Trophoblast cell (in vitro differentiated cells and primary cell): ENCODE measurements around the gene EML2.

Source experiments
- DNase-seq, 2 donors: peaks; one replicate each; pipeline ENCODE4 v3.0.0-alpha.2; 2016
- H2AFZ ChIP-seq: 2 replicates; pipeline ENCODE4 v1.6.1; 2013; ENCODE audit warnings: low read length, moderate library complexity, mild to moderate bottlenecking; ENCODE audit not compliant: insufficient read depth, poor library complexity
- H2AK5ac ChIP-seq: 2 replicates; pipeline ENCODE4 v1.6.1; 2013; ENCODE audit warnings: mild to moderate bottlenecking, low read length
- H2BK120ac ChIP-seq: 2 replicates; pipeline ENCODE4 v1.6.1; 2013; ENCODE audit warnings: low read length, mild to moderate bottlenecking, moderate library complexity; ENCODE audit not compliant: insufficient read depth, poor library complexity
- H2BK12ac ChIP-seq: 2 replicates; pipeline ENCODE4 v1.6.1; 2013; ENCODE audit warnings: mild to moderate bottlenecking, low read length, moderate library complexity
- H2BK5ac ChIP-seq: 2 replicates; pipeline ENCODE4 v1.6.1; 2013; ENCODE audit warnings: low read length, low read depth, moderate library complexity, mild to moderate bottlenecking; ENCODE audit not compliant: poor library complexity
- H3K14ac ChIP-seq: 2 replicates; pipeline ENCODE4 v1.6.1; 2013; ENCODE audit warnings: mild to moderate bottlenecking, low read length
- H3K18ac ChIP-seq: 2 replicates; pipeline ENCODE4 v1.6.1; 2013; ENCODE audit warnings: mild to moderate bottlenecking, low read length
- H3K23ac ChIP-seq: 2 replicates; pipeline ENCODE4 v1.6.1; 2013; ENCODE audit warnings: low read length
- H3K27ac ChIP-seq: 2 replicates; pipeline ENCODE4 v1.5.1; 2013; ENCODE audit warnings: low read depth, mild to moderate bottlenecking, inconsistent platforms, low read length, moderate library complexity
- H3K27me3 ChIP-seq: 2 replicates; pipeline ENCODE4 v1.6.1; 2013; ENCODE audit warnings: inconsistent platforms, mild to moderate bottlenecking, low read length, moderate library complexity; ENCODE audit not compliant: insufficient read depth
- H3K36me3 ChIP-seq, 2 experiments: 1 replicate in 1 of 2; 2 replicates in 1 of 2; pipeline ENCODE4 v1.6.1; 2013; ENCODE audit warnings: low read length in 2 of 2, mild to moderate bottlenecking in 2 of 2, moderate library complexity in 1 of 2; ENCODE audit not compliant: insufficient read depth in 2 of 2, control insufficient read depth in 1 of 2
- H3K4ac ChIP-seq: 2 replicates; pipeline ENCODE4 v1.6.1; 2013; ENCODE audit warnings: low read depth, mild to moderate bottlenecking, low read length, moderate library complexity
- H3K4me1 ChIP-seq, 2 experiments: 1 replicate in 1 of 2; 2 replicates in 1 of 2; pipeline ENCODE4 v1.6.1; 2013; ENCODE audit warnings: low read length in 2 of 2, mild to moderate bottlenecking in 2 of 2, moderate library complexity in 1 of 2; ENCODE audit not compliant: insufficient read depth in 2 of 2, control insufficient read depth in 1 of 2
- H3K4me2 ChIP-seq: 2 replicates; pipeline ENCODE4 v1.6.1; 2013; ENCODE audit warnings: inconsistent platforms, mild to moderate bottlenecking, low read length, moderate library complexity
- H3K4me3 ChIP-seq: 2 replicates; pipeline ENCODE4 v1.5.1; 2013; ENCODE audit warnings: mild to moderate bottlenecking, low read depth, low read length, inconsistent platforms
- H3K79me1 ChIP-seq: one replicate; pipeline ENCODE4 v1.6.1; 2013; ENCODE audit warnings: low read length
- H3K79me2 ChIP-seq: 2 replicates; pipeline ENCODE4 v1.6.1; 2013; ENCODE audit warnings: low read length, mild to moderate bottlenecking; ENCODE audit not compliant: control insufficient read depth, insufficient read depth, poor library complexity
- H3K9ac ChIP-seq: 2 replicates; pipeline ENCODE4 v1.6.1; 2013; ENCODE audit warnings: mild to moderate bottlenecking, low read length
- H3K9me3 ChIP-seq: 2 replicates; pipeline ENCODE4 v1.6.1; 2013; ENCODE audit warnings: low read depth, mild to moderate bottlenecking, control low read depth, inconsistent platforms, low read length; ENCODE audit not compliant: insufficient read depth
- H4K12ac ChIP-seq: 2 replicates; pipeline ENCODE4 v1.6.1; 2013; ENCODE audit warnings: low read depth, mild to moderate bottlenecking, low read length, moderate library complexity
- H4K8ac ChIP-seq: 2 replicates; pipeline ENCODE4 v1.6.1; 2013; ENCODE audit warnings: low read depth, mild to moderate bottlenecking, low read length, moderate library complexity
- H4K91ac ChIP-seq: one replicate; pipeline ENCODE4 v1.6.1; 2013; ENCODE audit warnings: low read depth, mild to moderate bottlenecking, low read length, moderate library complexity
- WGBS: extraction: QIAGEN DNeasy Blood & Tissue Kit; methylation state at CpG from one replicate; pipeline ENCODE4 v1.1.7; 2013; ENCODE audit warnings: missing lambda C conversion rate; ENCODE audit not compliant: insufficient read length, insufficient coverage; ENCODE audit errors: extremely low coverage; 5-methylcytosine and 5-hydroxymethylcytosine counted together

EML2 gene

GRCh38 chr19:45664575-45664974, 25.4 kb upstream of the EML2 start:
- no peak overlapping the region for H2AFZ ChIP-seq
- WGBS: no CpG with 5 or more reads among the region's 7 CpGs

GRCh38 chr19:45663800-45664199, 24.6 kb upstream of the EML2 start:
- Histone ChIP-seq H3K18ac (no peak overlapping the region), H3K4me1 (peaks cover 8% of the 10 kb centered on the region in 2 experiments), H3K36me3 (no peaks in the 10 kb centered on the region), H2BK5ac (no peak overlapping the region), H3K14ac (no peak overlapping the region), H3K4me2 (no peak overlapping the region), H2AFZ (no peak overlapping the region), H3K9me3 (peaks cover 3% of the 10 kb centered on the region), H3K23ac (no peak overlapping the region), H3K4ac (no peak overlapping the region), H2AK5ac (no peak overlapping the region), H2BK120ac (no peak overlapping the region), H4K8ac (no peak overlapping the region), H3K79me1 (no peaks in the 10 kb centered on the region), H3K4me3 (no peak overlapping the region), H2BK12ac (no peak overlapping the region), H4K91ac (no peak overlapping the region), H3K27ac (no peak overlapping the region), H4K12ac (no peak overlapping the region), H3K79me2 (no peaks in the 10 kb centered on the region), H3K27me3 (peaks cover 7% of the 10 kb centered on the region), H3K9ac (no peak overlapping the region)
- WGBS: no CpG with 5 or more reads among the region's 1 CpG
- no peak for DNase-seq

More at GRCh38 chr19:45664575-45664974, 25.4 kb upstream of the EML2 start:
- Histone ChIP-seq H3K23ac (peak overlapping the region; percentile 23), H3K4me1 (peaks cover 8 to 12% of the 10 kb centered on the region in 2 experiments), H3K9ac (no peak overlapping the region), H3K36me3 (no peaks in the 10 kb centered on the region), H3K4me3 (peak overlapping the region; percentile 25), H3K79me2 (no peaks in the 10 kb centered on the region), H2BK5ac (no peak overlapping the region), H2BK12ac (no peak overlapping the region), H4K8ac (no peak overlapping the region), H2BK120ac (no peak overlapping the region), H2AK5ac (no peak overlapping the region), H4K91ac (no peak overlapping the region), H3K27ac (no peak overlapping the region), H3K27me3 (peaks cover 10% of the 10 kb centered on the region), H4K12ac (no peak overlapping the region), H3K9me3 (peaks cover 3% of the 10 kb centered on the region), H3K14ac (no peak overlapping the region), H3K4ac (no peak overlapping the region), H3K79me1 (no peaks in the 10 kb centered on the region), H3K18ac (no peak overlapping the region), H3K4me2 (no peak overlapping the region)
- DNase-seq: no peak

GRCh38 chr19:45660636-45661035, 21.4 kb upstream of the EML2 start:
- no CpG with 5 or more reads among the region's 8 CpGs for WGBS
- Histone ChIP-seq H3K4me3 (no peak overlapping the region), H4K12ac (no peak overlapping the region), H3K36me3 (no peaks in the 10 kb centered on the region), H3K27ac (no peak overlapping the region), H3K9ac (no peak overlapping the region), H2BK5ac (no peak overlapping the region), H2AFZ (no peak overlapping the region), H3K4ac (no peak overlapping the region), H3K18ac (no peak overlapping the region), H3K23ac (no peak overlapping the region), H3K27me3 (no peaks in the 10 kb centered on the region), H4K91ac (no peak overlapping the region), H3K14ac (no peak overlapping the region), H4K8ac (no peak overlapping the region), H3K79me1 (no peaks in the 10 kb centered on the region), H2BK120ac (no peak overlapping the region), H2BK12ac (no peak overlapping the region), H3K9me3 (peaks cover 3% of the 10 kb centered on the region), H3K4me1 (peaks cover 0 to 2% of the 10 kb centered on the region in 2 experiments), H3K4me2 (no peak overlapping the region), H3K79me2 (no peaks in the 10 kb centered on the region), H2AK5ac (no peak overlapping the region)
- DNase-seq: peak in 1 of 2 donors; percentile 41

GRCh38 chr19:45659096-45659729, 20.0 kb upstream of the EML2 start:
- Histone ChIP-seq H3K9ac (no peak overlapping the region), H2BK12ac (no peak overlapping the region), H4K8ac (no peak overlapping the region), H3K4ac (no peak overlapping the region), H3K27me3 (no peaks in the 10 kb centered on the region), H4K12ac (no peak overlapping the region), H3K79me1 (no peaks in the 10 kb centered on the region), H3K4me1 (peaks cover 0 to 2% of the 10 kb centered on the region in 2 experiments), H3K4me2 (no peak overlapping the region), H2BK120ac (no peak overlapping the region), H3K18ac (no peak overlapping the region), H2BK5ac (no peak overlapping the region), H4K91ac (no peak overlapping the region), H3K27ac (no peak overlapping the region), H3K4me3 (no peak overlapping the region), H3K36me3 (no peaks in the 10 kb centered on the region), H2AK5ac (no peak overlapping the region), H3K79me2 (no peaks in the 10 kb centered on the region), H3K14ac (no peak overlapping the region), H2AFZ (no peak overlapping the region), H3K23ac (no peak overlapping the region), H3K9me3 (no peaks in the 10 kb centered on the region)
- no peak for DNase-seq
- no CpG with 5 or more reads among the region's 6 CpGs for WGBS
